ENCODE data around the gene IL17C.

IL17C gene

DNA sequence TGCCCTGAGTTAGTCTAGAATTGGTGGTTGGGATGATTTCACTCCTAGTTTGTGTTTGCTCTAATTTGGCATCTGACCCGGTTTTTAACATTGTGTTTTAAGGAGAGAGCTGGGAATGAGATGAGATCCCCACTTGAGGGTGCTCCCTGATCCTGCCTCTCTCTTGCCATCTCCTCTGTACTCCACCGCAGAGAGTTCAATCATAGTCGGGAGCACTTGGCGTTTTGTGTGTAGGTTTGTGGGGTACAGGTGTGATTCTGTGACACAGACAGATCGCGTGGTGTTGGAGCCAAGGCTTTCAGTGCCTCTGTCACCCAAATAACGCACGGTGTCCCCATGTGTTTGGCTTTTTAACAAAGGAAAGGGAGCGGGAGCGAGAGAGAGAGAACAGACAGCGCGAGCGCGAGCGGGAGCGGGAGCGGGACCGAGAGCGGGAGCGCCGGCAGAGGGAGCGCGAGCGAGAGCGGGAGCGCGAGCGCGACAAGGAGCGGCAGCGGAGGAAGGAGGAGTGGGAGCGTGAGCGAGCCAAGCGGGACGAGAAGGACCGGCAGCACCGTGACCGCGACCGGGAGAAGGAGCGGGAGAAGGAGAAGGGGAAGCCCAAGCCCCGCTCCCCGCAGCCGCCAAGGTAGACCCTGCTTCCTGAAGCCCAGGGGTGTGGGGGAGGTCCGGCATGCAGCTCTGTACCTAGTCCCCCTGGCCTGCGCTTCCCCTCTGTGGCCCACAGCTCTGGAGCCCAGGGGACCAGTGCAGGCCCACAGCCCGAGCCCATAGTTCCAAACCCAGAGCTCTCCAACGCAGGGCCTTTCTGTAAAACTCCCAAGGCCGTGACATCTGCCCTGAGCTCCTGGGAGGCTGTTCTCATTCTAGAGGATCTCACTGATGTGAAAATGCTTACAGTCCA is 27.2 kb upstream of the IL17C start:
- H3K27me3 ChIP-seq (ENCODE audit: control insufficient read depth, insufficient read depth, low read length) = peaks cover 7% of the 10 kb centered on the region
- peaks cover 14% of the 10 kb centered on the region for H3K36me3 ChIP-seq (ENCODE audit: control insufficient read depth, low read depth, low read length)
- peaks cover 3% of the 10 kb centered on the region for H3K4me1 ChIP-seq (ENCODE audit: control insufficient read depth, low read depth, low read length)
- peak overlapping the region; percentile 14 for H3K4me3 ChIP-seq (ENCODE audit: low read length)
- H3K9me3 ChIP-seq (ENCODE audit: control insufficient read depth, low read depth, low read length) = no peaks in the 10 kb centered on the region
- no peak overlapping the region for H3K27ac ChIP-seq (ENCODE audit: low read length)
- H3K9ac ChIP-seq (ENCODE audit: low read length) = peak overlapping the region; percentile 14

DNA sequence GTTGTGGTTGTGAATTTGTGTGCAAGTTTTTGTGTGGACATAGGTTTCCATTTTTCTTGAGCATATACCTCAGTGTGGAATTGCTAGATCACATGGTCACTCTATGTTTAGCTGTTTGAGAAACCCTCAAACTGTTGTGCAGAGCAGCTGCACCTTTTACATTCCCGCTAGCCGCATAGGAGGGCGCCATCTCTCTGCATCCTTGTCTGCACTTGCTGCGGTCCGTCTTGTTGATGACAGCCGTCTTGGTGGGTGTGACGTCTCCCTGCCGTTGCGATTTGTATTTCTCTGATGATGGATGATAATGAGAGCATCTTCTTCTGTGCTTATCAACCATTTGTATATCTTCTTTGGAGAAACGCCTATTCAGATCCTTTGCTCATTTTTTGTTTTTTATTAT is 25.1 kb upstream of the IL17C start:
- peaks cover 3% of the 10 kb centered on the region for H3K4me1 ChIP-seq (ENCODE audit: control insufficient read depth, low read depth, low read length)
- H3K27ac ChIP-seq (ENCODE audit: low read length) = no peak overlapping the region
- H3K9me3 ChIP-seq (ENCODE audit: control insufficient read depth, low read depth, low read length) = no peaks in the 10 kb centered on the region
- H3K9ac ChIP-seq (ENCODE audit: low read length) = no peak overlapping the region
- H3K27me3 ChIP-seq (ENCODE audit: control insufficient read depth, insufficient read depth, low read length) = peaks cover 7% of the 10 kb centered on the region
- H3K36me3 ChIP-seq (ENCODE audit: control insufficient read depth, low read depth, low read length) = peaks cover 18% of the 10 kb centered on the region
- H3K4me3 ChIP-seq (ENCODE audit: low read length) = no peak overlapping the region

DNA sequence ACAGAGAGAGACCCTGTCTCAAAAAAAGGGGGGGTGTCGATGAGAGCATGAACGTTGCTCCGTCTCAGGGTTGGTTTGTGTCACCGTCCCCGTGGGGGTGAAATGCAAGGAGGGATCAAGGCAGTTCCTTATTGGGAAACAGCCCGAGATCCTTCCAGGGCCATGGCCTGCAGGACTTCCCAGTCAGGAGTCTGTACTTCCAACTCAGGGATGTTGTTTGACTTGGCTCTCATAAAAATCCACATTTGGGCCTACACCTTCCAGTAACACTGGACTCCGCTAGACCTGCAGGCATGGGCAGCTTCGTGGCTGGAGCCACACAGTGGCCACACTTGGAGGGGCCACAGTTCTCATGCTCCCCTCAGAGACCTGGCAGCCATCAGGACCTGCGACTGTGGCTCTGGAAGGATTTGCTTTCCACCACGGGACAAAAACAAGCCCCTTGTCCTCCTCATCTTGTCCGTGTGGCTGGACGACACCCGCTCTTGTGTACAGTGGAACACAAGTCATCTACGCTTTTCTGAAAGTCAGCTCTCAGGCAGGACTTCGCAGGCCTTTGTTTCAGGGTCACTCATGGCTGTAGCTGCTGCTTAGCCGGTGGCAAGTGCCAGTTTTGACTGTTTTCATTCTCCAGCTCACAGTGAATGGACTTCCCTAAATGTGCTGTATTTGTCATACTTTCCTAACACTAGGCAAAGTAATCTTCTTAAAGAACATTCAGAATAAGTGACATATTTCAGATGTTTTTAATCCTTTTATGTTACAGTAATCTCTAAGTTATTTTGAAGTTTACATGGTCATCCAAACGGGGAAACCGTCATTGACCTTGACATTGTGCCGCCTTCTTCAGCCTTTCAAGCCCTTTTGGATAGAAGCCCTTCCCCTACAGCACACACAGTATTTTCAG is 24.2 kb upstream of the IL17C start:
- H3K9me3 ChIP-seq (ENCODE audit: control insufficient read depth, low read depth, low read length) = no peaks in the 10 kb centered on the region
- H3K9ac ChIP-seq (ENCODE audit: low read length) = no peak overlapping the region
- H3K27me3 ChIP-seq (ENCODE audit: control insufficient read depth, insufficient read depth, low read length) = peaks cover 7% of the 10 kb centered on the region
- no peak overlapping the region for H3K27ac ChIP-seq (ENCODE audit: low read length)
- no peak overlapping the region for H3K4me3 ChIP-seq (ENCODE audit: low read length)
- peaks cover 12% of the 10 kb centered on the region for H3K36me3 ChIP-seq (ENCODE audit: control insufficient read depth, low read depth, low read length)
- H3K4me1 ChIP-seq (ENCODE audit: control insufficient read depth, low read depth, low read length) = peaks cover 3% of the 10 kb centered on the region

DNA sequence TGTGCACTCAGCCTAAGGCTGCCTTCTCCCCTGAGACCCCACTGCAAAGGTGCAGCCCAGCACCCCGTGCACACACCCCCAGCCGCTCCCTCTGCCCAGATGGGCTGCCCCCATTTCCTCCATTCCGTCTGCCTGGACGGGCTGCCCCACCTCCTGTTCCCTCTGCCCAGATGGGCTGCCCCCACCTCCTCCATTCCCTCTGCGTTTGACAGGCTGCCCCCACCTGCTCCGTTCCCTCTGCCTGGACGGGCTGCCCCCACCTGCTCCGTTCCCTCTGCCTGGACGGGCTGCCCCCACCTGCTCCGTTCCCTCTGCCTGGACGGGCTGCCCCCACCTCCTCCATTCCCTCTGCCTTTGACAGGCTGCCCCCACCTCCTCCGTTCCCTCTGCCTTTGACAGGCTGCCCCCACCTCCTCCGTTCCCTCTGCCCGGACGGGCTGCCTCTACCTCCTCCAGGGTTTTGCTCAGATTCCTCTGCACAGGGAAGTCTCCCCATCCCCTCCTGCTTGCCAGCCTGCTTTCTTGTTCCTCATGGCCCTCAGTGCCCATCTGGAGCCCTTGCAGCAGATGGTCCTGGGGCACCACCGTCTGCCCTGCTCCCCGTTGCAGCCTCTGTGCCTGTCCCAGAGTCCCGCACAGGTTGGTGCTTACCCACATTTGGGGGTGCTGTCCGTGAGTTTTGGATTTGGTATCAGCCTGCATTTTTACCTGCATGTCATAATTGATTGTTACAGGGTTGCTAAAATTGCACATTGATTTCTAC is 23.4 kb upstream of the IL17C start:
- Histone ChIP-seq H3K36me3 (ENCODE audit: control insufficient read depth, low read depth, low read length) (peaks cover 11% of the 10 kb centered on the region), H3K4me1 (ENCODE audit: control insufficient read depth, low read depth, low read length) (peaks cover 3% of the 10 kb centered on the region), H3K27me3 (ENCODE audit: control insufficient read depth, insufficient read depth, low read length) (peaks cover 7% of the 10 kb centered on the region), H3K27ac (ENCODE audit: low read length) (no peak overlapping the region), H3K4me3 (ENCODE audit: low read length) (no peak overlapping the region), H3K9me3 (ENCODE audit: control insufficient read depth, low read depth, low read length) (no peaks in the 10 kb centered on the region), H3K9ac (ENCODE audit: low read length) (no peak overlapping the region)

DNA sequence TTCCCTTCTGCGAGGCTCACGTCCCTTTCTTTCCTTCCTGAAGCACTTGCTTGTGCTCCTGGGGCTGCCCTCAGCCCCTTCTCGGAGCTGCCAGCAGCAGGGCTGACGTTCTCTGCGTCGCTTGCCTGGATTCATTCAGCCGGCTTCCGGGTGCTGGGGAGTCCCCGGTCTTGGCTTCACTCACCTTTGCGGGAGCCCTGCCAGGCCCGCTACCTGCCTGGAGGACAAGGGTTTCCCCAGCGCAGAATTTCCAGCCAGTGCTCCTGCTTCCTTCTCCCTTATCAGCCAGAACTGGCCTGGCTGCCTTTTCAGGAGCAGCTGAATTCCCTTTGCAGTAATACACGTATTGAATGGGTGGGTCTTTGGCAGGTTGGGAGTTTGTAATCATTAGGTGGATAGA is 22.1 kb upstream of the IL17C start:
- Histone ChIP-seq H3K4me3 (ENCODE audit: low read length) (no peak overlapping the region), H3K27ac (ENCODE audit: low read length) (no peak overlapping the region), H3K9me3 (ENCODE audit: control insufficient read depth, low read depth, low read length) (no peaks in the 10 kb centered on the region), H3K36me3 (ENCODE audit: control insufficient read depth, low read depth, low read length) (peaks cover 11% of the 10 kb centered on the region), H3K9ac (ENCODE audit: low read length) (no peak overlapping the region), H3K27me3 (ENCODE audit: control insufficient read depth, insufficient read depth, low read length) (no peaks in the 10 kb centered on the region), H3K4me1 (ENCODE audit: control insufficient read depth, low read depth, low read length) (peaks cover 3% of the 10 kb centered on the region)

DNA sequence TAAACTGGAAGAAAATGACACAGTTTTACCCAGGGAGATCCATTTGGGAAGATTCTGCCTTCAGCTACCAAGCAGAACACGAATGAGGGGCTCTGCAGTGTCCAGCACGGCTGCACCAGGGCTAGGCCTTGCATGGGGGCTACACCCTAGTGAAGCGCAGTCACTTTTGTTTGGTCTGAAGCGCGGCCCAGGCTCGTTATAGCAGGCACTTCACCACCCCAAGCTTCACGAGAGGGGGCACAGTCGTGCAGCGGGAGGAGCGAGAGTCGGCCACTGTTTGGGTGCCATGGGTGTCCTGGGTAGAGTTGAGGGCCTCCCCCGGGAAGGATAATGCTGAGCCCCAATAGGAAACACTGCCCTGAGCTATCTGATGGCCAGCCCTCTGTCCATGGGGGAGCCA is 21.6 kb upstream of the IL17C start:
- Histone ChIP-seq H3K27me3 (ENCODE audit: control insufficient read depth, insufficient read depth, low read length) (no peaks in the 10 kb centered on the region), H3K9me3 (ENCODE audit: control insufficient read depth, low read depth, low read length) (no peaks in the 10 kb centered on the region), H3K9ac (ENCODE audit: low read length) (no peak overlapping the region), H3K4me3 (ENCODE audit: low read length) (no peak overlapping the region), H3K36me3 (ENCODE audit: control insufficient read depth, low read depth, low read length) (peaks cover 12% of the 10 kb centered on the region), H3K27ac (ENCODE audit: low read length) (no peak overlapping the region), H3K4me1 (ENCODE audit: control insufficient read depth, low read depth, low read length) (no peaks in the 10 kb centered on the region)

DNA sequence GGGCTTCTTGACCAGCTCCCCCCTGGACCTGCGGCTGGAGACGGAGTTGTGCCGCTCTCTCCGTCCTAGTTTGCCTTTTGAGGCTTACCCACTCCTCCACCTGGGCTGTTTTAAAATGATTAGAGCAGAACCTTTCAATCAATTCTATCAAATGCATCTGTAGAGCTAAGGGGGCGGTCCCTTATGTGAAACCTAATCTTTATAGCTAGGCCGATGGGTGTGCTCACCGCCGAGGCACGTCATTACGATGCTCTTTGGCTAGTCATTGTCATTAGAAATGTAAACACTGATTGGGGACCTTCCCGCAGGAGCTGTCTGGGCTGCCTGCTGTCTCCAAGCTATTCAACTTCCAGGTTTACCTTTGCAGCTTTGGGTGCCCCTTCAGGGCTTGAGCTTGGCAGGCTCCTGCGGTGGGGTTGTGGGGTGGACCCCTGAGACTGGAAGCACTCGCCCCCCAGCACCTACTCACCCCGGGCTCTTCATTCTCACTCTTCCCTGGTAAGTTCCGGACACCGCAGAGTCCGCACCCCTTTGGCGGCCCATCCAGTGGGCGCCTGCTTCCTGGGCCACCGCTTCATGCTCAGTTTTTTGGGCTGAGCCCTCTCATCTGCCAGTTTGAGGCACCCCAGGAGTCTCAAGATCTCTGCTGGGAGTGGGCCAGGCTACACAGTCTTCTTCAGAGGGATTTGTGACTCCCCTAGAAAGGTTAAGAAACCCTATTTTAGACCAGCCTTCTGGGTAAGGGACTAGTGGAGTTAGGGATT is 20.9 kb upstream of the IL17C start:
- Histone ChIP-seq H3K9ac (ENCODE audit: low read length) (no peak overlapping the region), H3K9me3 (ENCODE audit: control insufficient read depth, low read depth, low read length) (no peaks in the 10 kb centered on the region), H3K27me3 (ENCODE audit: control insufficient read depth, insufficient read depth, low read length) (no peaks in the 10 kb centered on the region), H3K36me3 (ENCODE audit: control insufficient read depth, low read depth, low read length) (peaks cover 17% of the 10 kb centered on the region), H3K4me3 (ENCODE audit: low read length) (no peak overlapping the region), H3K27ac (ENCODE audit: low read length) (no peak overlapping the region), H3K4me1 (ENCODE audit: control insufficient read depth, low read depth, low read length) (no peaks in the 10 kb centered on the region)

DNA sequence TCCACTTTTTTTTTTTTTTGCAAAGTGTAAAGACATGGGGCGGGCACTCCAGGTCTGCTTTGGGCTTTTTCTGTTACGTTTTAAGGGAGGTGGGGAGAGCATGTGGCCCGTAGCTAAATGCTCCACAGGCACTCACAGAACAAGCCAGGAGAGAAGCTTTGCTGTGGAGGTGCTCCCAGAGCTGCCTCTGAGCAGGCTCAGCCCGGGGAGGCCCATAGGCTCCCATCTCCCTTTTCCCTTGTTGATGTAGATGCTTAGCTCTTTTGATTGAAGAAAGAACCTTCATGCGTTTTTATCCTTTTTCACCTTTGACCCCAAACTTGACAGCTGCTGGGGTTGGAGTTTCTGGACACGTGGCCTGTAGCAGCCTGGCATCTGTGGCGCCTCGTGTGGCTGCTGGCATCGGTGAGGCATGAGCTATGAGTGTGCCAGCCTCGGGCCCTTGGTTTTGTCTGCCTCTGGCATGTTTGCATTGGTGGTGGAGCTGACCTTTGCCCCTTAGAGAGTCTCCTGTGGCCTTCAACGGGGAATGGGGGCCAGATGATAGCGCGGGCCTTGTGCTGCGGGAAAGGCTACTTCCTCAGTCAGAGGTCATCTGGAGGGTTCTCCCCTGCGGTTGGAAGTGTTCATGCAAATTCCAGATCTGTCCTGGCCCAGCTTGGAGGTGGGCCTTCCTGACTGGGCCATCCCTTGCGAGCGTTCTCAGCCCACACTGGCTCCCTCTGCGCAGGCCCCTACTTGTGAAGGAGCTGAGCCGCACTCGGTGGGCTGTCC is 20.0 kb upstream of the IL17C start:
- H3K9ac ChIP-seq (ENCODE audit: low read length) = no peak overlapping the region
- H3K4me3 ChIP-seq (ENCODE audit: low read length) = no peak overlapping the region
- peaks cover 23% of the 10 kb centered on the region for H3K36me3 ChIP-seq (ENCODE audit: control insufficient read depth, low read depth, low read length)
- no peaks in the 10 kb centered on the region for H3K27me3 ChIP-seq (ENCODE audit: control insufficient read depth, insufficient read depth, low read length)
- no peaks in the 10 kb centered on the region for H3K9me3 ChIP-seq (ENCODE audit: control insufficient read depth, low read depth, low read length)
- H3K27ac ChIP-seq (ENCODE audit: low read length) = no peak overlapping the region
- H3K4me1 ChIP-seq (ENCODE audit: control insufficient read depth, low read depth, low read length) = no peaks in the 10 kb centered on the region

DNA sequence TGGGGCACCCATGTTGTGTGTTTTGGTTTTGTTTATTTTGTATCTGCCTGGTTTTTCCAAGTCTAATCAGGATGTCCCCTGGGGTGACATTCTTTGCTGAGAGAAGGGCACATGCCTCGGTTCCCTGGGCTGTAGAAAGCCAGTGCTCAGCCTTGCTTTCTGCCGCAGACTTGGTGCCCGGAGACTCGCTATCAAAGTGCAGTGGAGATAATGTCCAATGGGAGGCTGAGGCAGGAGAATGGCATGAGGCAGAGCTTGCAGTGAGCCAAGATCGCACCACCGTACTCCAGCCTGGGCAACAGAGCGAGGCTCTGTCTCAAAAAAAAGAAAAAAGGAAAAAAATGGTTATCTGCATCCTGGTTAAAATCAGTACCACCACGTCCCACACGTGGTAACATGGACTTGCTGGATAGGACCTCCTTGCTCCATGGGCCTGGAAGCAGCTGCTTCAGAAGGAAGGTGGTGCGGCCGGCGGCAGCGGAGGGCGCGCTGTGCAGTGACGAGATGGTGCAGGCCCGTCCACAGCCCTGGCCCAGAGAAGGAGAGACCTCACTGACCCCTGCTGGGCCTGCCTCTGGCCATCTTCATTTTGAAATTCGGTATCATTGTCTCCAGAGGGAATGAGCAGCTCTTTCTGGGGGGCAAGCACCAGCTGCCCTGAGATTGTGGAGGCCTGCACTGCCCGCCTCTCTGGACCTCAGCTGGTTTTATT is 19.3 kb upstream of the IL17C start:
- Histone ChIP-seq H3K4me3 (ENCODE audit: low read length) (no peak overlapping the region), H3K27ac (ENCODE audit: low read length) (no peak overlapping the region), H3K9me3 (ENCODE audit: control insufficient read depth, low read depth, low read length) (no peaks in the 10 kb centered on the region), H3K36me3 (ENCODE audit: control insufficient read depth, low read depth, low read length) (peaks cover 27% of the 10 kb centered on the region), H3K27me3 (ENCODE audit: control insufficient read depth, insufficient read depth, low read length) (no peaks in the 10 kb centered on the region), H3K9ac (ENCODE audit: low read length) (no peak overlapping the region), H3K4me1 (ENCODE audit: control insufficient read depth, low read depth, low read length) (no peaks in the 10 kb centered on the region)

Data from iPS-18a (cell line).